ENCODE measurements around the gene PARP15. TPM values are rescaled to one million over a fixed set of nuclear protein-coding genes. Genes with fewer than 3 reads are reported as not detected.

Gene PARP15
- total and polyA plus RNA-seq, 2 of the 4 experiments (the other 2 are of a cell fraction), result 0.10 TPM; not detected in 1

- no peaks in the 10 kb centered on the region for H3K79me1 ChIP-seq (ENCODE audit: low read depth in 1 of 2, low read length in 2 of 2)
- no peak overlapping the region for H3K27ac ChIP-seq (ENCODE audit: insufficient read depth, low read length)
- H3K4me1 ChIP-seq (ENCODE audit: control insufficient read depth, insufficient read depth, low read length), result peaks cover 2% of the 10 kb centered on the region; the same call in 1 of the 2 replicates
- no TSS peak for BruUV-seq (replicated peaks)
- H3K18ac ChIP-seq (ENCODE audit: low read depth, low read length), result no peak overlapping the region
- dilution Hi-C loops (cut with HindIII; ENCODE audit: low sequenced_read_pairs, unreplicated experiment) (no loop called here), intact Hi-C loops (cut with micrococcal nuclease) (no loop called here), in situ Hi-C loops (cut with MboI; ENCODE audit: low sequenced_read_pairs) (no loop called here)
- no peaks in the 10 kb centered on the region for H4K20me1 ChIP-seq (ENCODE audit: insufficient read depth, low read length)
- ChIA-PET POLR2A (ENCODE audit: unreplicated experiment) (no interaction called here), CTCF (interaction anchor here (2.0 kb wide), 1 partner anchor 12 kb away, joined by 4 read pairs; no protein-coding TSS in a partner anchor)
- no peak overlapping the region for H3K23ac ChIP-seq (ENCODE audit: low read depth, low read length)
- H3K9me3 ChIP-seq (ENCODE audit: control insufficient read depth, insufficient read depth, low read length), result no peaks in the 10 kb centered on the region
- no peak overlapping the region for H2BK120ac ChIP-seq (ENCODE audit: low read depth, low read length)
- H2AFZ ChIP-seq (replicated peaks; ENCODE audit: low read length, poor library complexity), result no peak overlapping the region
- WGBS, 2 experiments (ENCODE audit: extremely low coverage in 2 of 2, insufficient read length in 1 of 2), result no CpG with 5 or more reads among the region's 3 CpGs
- H3K27me3 ChIP-seq (ENCODE audit: control insufficient read depth, insufficient read depth, low read length), result peaks cover 34% of the 10 kb centered on the region
- H3K9me1 ChIP-seq (ENCODE audit: insufficient read depth, low read length), result no peaks in the 10 kb centered on the region
- no peak overlapping the region for H2BK15ac ChIP-seq (ENCODE audit: low read depth, low read length)
- H2BK20ac ChIP-seq (ENCODE audit: low read depth, low read length), result no peak overlapping the region
- TF ChIP-seq CEBPB (IDR thresholded peaks at IDR 0.05; ENCODE audit: low read depth, low read length) (no peak), MXI1 (IDR thresholded peaks at IDR 0.05; ENCODE audit: borderline replicate concordance, low read depth, low read length) (no peak), MAFK (IDR thresholded peaks at IDR 0.05; ENCODE audit: low read depth, low read length) (no peak)
- TF ChIP-seq, protein P1, sequence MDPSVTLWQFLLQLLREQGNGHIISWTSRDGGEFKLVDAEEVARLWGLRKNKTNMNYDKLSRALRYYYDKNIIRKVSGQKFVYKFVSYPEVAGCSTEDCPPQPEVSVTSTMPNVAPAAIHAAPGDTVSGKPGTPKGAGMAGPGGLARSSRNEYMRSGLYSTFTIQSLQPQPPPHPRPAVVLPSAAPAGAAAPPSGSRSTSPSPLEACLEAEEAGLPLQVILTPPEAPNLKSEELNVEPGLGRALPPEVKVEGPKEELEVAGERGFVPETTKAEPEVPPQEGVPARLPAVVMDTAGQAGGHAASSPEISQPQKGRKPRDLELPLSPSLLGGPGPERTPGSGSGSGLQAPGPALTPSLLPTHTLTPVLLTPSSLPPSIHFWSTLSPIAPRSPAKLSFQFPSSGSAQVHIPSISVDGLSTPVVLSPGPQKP (IDR thresholded peaks at IDR 0.05; ENCODE audit: borderline replicate concordance, low read depth, low read length), result no peak
- DNase-seq (no peak), ATAC-seq (ENCODE audit: low read depth) (no peak)
- H3K14ac ChIP-seq (replicated peaks; ENCODE audit: low read depth, low read length), result no peak overlapping the region
- H3K4me3 ChIP-seq (ENCODE audit: insufficient read depth, low read depth, low read length), result no peak overlapping the region
- no peaks in the 10 kb centered on the region for H3K36me3 ChIP-seq (ENCODE audit: control insufficient read depth, insufficient read depth, low read length)
- H4K5ac ChIP-seq (ENCODE audit: low read depth, low read length), result no peak overlapping the region
- no peak overlapping the region for H3K4me2 ChIP-seq (ENCODE audit: low read depth, low read length)
- no peak overlapping the region for H4K8ac ChIP-seq (ENCODE audit: low read depth in 2 of 2, low read length in 2 of 2)
- no peak overlapping the region for H2BK5ac ChIP-seq (ENCODE audit: low read depth, low read length, poor library complexity, severe bottlenecking)
- H3K56ac ChIP-seq (ENCODE audit: extremely low read depth, insufficient read depth, low read length), result no peak overlapping the region
- no peak overlapping the region for H2AK5ac ChIP-seq (ENCODE audit: low read depth, low read length)
- H3K4ac ChIP-seq (ENCODE audit: low read depth, low read length), result no peak overlapping the region
- H4K91ac ChIP-seq (ENCODE audit: insufficient read depth, low read depth, low read length), result no peak overlapping the region
- no peak overlapping the region for H2AK9ac ChIP-seq (replicated peaks; ENCODE audit: low read depth, low read length, poor library complexity)
- H3K9ac ChIP-seq (ENCODE audit: low read depth, low read length), result no peak overlapping the region
Observed at GRCh38 chr3:122636697-122637096, 59.2 kb downstream of the PARP15 start.
